Activated T-cell treated with anti-CD3 and anti-CD28 coated beads, Interleukin-2, amount 50 U/mL, for 48 hours (primary cell): ENCODE measurements around the gene WNT9A.
"Not testable (repeated sequence)": the region's sequence is repeated elsewhere in the genome, so short reads cannot be mapped to it uniquely, and the experiment has no call there.

Experiments used
- DNase-seq, 2 experiments: peaks; one replicate each; pipeline ENCODE4 v3.0.0-alpha.2; 2020

Gene WNT9A

GRCh38 chr1:227885648-227886502 is 61.9 kb downstream of the WNT9A start:
- peak; percentile 31 for DNase-seq

DNA sequence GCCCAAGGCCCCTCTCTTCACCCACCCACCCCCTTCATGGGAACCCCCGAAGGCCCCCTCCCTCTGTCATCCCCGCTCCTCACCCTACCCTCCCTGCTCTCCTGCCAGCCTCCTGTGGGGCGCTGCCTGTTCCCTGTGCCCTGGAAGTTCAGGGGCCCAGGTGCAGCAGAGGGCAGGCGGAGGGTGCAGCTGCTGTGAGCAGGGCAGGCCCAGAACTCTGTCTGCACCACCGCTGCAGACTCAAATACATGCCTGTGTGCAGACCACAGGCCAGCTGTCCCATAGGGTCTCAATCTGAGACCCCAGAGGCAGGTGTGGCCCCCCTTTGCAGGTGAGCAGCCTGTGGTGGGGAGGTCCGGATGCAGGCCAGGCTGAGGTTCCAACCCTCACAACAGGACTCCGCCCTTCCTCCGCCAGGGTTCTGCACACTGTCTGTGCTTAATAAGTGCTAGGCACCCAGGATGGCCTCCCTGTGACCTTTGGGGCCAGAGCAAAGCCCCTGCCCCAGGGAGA is 62.5 kb downstream of the WNT9A start:
- peak; percentile 41 for DNase-seq

GRCh38 chr1:227884370-227885134 is 63.2 kb downstream of the WNT9A start:
- peak; percentile 15 to 17 for DNase-seq

GRCh38 chr1:227883641-227884301 is 64.0 kb downstream of the WNT9A start:
- peak; percentile 8 to 11 for DNase-seq

DNA sequence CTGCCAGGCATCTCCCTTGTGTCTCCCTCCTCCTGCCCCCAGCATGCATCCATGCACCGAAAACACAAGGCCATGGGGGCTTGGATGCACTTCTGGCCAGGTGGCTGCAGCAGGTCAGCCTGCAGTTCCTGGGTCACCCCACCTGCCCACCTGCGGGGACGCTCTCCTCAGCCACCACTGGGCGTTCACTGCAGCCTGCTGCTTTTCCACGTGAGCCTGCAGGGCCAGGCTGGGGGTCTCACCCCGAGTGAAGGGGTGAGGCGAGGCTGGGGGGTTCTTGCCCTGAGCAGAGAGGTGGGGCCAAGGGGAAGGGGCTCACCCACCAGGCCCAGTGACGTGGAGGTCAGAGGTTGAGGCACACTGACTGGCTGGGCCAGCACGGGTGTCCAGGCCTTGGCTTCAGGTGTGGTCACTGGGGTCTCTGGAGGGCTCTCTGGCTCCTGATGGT is 64.6 kb downstream of the WNT9A start:
- DNase-seq = peak in 1 of 2 experiments; percentile 15

DNA sequence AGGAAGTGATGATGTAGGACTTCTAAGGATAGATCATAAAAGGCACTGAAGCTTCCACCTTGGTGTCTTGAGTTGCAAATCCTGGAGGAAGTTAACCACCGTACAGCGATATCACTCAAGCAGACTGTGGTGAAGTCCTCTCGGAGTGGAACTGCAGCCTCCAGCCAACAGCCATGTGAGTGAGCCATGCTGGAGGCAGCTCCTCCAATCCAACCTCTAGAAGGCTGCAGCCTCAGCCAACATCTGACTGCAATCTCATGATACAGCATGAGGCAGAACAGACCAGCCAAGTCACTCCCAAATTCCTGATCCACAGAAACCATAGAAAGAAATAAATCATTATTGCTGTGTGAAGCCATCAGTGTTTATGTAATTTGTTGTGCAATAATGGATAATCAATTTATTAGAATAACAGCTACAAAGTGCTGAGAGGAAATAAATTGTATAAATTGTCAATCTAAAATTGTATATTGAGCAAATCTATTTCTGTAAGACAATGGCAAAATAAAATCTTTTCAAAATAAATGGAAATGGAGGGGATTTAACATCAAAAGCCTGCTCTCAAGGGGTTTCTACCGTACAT is 67.3 kb downstream of the WNT9A start:
- DNase-seq = no peak

DNA sequence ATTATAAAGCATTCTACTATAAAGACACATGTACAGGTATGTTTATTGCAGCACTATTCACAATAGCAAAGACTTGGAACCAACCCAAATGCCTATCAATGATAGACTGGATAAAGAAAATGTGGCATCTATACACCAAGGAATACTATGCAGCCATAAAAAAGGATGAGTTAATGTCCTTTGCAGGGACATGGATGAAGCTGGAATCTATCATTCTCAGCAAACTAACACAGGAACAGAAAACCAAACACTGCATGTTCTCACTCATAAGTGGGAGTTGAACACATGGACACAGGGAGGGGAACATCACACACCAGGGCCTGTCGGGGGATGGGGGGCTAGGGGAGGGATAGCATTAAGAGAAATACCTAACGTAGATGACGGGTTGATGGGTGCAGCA is 69.9 kb downstream of the WNT9A start:
- not testable (repeated sequence) for DNase-seq

GRCh38 chr1:227871892-227872291 is 75.8 kb downstream of the WNT9A start:
- DNase-seq = not testable (repeated sequence)

DNA sequence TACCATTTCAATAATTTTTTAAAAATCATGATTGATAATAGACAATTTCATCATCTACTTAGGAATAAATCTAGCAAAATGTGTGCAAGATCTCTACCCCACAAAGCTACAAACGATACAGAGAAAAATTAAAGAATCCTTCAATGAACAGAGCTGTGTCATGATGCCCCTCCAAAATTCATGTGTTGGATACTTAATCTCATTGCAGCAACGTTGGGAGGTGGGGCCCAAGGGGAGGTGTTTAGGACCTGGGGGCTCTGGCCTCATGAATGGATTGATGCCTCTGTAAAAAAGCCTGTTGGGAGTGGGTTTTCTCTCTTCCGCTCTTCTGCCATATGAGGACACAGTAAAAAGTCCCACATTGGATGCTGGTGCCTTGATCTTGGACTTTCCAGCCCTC is 77.4 kb downstream of the WNT9A start:
- no peak for DNase-seq

DNA sequence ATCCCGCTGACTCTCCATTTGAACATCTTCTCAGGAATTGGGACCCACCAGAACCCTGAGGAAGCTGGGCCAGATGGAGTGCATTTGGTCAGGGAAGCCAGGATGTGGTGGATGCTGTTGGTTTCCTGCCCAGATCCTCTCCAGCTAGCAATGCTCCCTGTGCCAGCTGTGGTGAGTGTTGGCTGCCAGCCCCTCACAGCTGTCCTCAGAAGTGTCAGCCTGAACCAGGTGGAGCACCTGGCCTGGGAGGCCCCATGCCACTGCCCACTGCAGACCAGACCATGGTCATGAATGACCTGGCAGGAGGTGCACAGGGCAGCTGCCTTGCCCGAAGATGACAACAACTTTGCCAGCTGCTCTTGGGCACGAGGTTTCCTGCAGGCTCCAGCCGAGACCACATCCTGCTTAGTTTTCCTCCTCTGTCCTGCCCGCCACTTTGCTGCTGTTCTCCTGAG is 77.9 kb downstream of the WNT9A start:
- no peak for DNase-seq

DNA sequence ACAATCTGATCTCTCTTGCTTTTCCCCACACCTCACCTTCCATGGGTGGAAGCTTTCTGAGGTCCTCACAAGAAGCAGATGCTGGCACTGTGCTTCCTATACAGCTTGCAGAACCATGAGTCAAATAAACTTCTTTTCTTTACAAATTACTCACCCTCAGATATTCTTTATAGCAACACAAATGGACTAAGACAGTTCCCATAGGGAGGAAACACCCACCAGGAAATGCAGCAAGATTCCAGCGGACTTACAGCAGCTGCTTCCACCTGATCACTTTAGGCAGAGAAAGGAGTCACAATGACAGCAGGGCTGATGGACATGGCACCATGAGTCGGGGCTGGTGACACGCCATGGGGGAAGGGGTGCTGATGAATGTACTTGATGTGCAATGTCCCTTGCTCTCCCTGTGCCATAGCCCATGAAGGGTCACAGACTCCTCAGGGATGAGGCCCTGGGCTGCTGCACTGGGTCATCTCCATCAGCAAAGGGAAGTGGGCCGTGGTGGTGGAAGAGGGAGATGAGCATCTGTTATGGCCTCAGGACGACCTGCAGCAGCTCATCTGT is 78.4 kb downstream of the WNT9A start:
- DNase-seq = no peak
